K562 (cell line): ENCODE measurements around the gene HP. TPM values are rescaled to one million over a fixed set of nuclear protein-coding genes. Genes with fewer than 3 reads are reported as not detected.

Experiments
- ATAC-seq: fragments of 200-7000 bp; cut with Tn5 transposase; 3 replicates; pipeline ENCODE4 v1.9.1; 2020; ENCODE audit warnings: moderate library complexity
- BruUV-seq: library from RNA; stranded (reverse); fragments of 400-500 nt; replicated peaks from 2 replicates; lab custom pipeline; 2021; lab: Mats Ljungman, UMichigan
- CTCF ChIA-PET: fragments of 300-600 bp; formaldehyde crosslinking; extraction: SDS; loops from one replicate; lab custom pipeline; 2021; ENCODE audit warnings: low intra/inter-chr PET ratio; lab: Yijun Ruan, JAX
- POLR2A ChIA-PET: fragments of 300-600, 350-650 bp; sonication (Branson Sonifier 250); formaldehyde crosslinking; extraction: SDS; loops from one replicate; lab custom pipeline; 2021; ENCODE audit warnings: antibody characterized with exemption, inconsistent platforms; lab: Yijun Ruan, JAX
- DNase-seq, 4 experiments: peaks; one replicate each; pipeline versions ENCODE4 v3.0.0 to v3.0.0-alpha.2; 2011 to 2018; ENCODE audit warnings: low spot score in 3 of 4, mixed read lengths in 3 of 4; ENCODE audit errors: extremely low read depth in 1 of 4
- FAIRE-seq: peaks from 2 replicates; lab custom pipeline; 2011; peaks lifted over from hg19 to GRCh38; lab: Jason Lieb, UNC
- H2AFZ ChIP-seq: 2 replicates; pipeline ENCODE4 v1.6.0; 2011; ENCODE audit warnings: low read depth, low read length, control low read depth, inconsistent platforms
- H3K27ac ChIP-seq: fragments of 200-600 bp; 3 replicates; pipeline ENCODE4 v1.8.0; 2011; ENCODE audit warnings: low read depth, mild to moderate bottlenecking, control low read depth, inconsistent platforms, low read length, moderate library complexity, mixed read lengths; ENCODE audit errors: extremely low read depth
- H3K27me3 ChIP-seq, 2 experiments: fragments of 300-600 bp in 1 of 2; 2 replicates in 1 of 2; 3 replicates in 1 of 2; pipeline versions ENCODE4 v1.6.0 to v1.8.0; 2011; ENCODE audit warnings: inconsistent platforms in 2 of 2, low read length in 2 of 2, mild to moderate bottlenecking in 1 of 2, mixed read lengths in 1 of 2, moderate library complexity in 1 of 2; ENCODE audit not compliant: control insufficient read depth in 2 of 2, insufficient read depth in 2 of 2
- H3K36me3 ChIP-seq: fragments of 300-600 bp; 3 replicates; pipeline ENCODE4 v1.8.0; 2011; ENCODE audit warnings: mild to moderate bottlenecking, low read length, inconsistent platforms; ENCODE audit not compliant: control insufficient read depth, insufficient read depth
- H3K4me1 ChIP-seq, 2 experiments: fragments of 200-600 bp in 1 of 2; replicated peaks in 1 of 2; 2 replicates in 1 of 2; 3 replicates in 1 of 2; pipeline versions ENCODE4 v1.5.1 to v1.8.0; 2011; ENCODE audit warnings: inconsistent platforms in 2 of 2, low read length in 2 of 2, mild to moderate bottlenecking in 1 of 2, mixed read lengths in 1 of 2, moderate library complexity in 1 of 2; ENCODE audit not compliant: control insufficient read depth in 2 of 2, insufficient read depth in 2 of 2
- H3K4me2 ChIP-seq: 2 replicates; pipeline ENCODE4 v1.6.1; 2011; ENCODE audit warnings: low read length, control low read depth, inconsistent platforms, mixed read lengths; ENCODE audit not compliant: insufficient read depth
- H3K4me3 ChIP-seq: fragments of 200-600 bp; sonication (generic), shearing (Covaris generic); 2 replicates; pipeline ENCODE4 v1.5.1; 2016; ENCODE audit warnings: control low read depth, inconsistent platforms
- H3K79me2 ChIP-seq: fragments of 200-600 bp; 3 replicates; pipeline ENCODE4 v1.8.0; 2011; ENCODE audit warnings: low read length, inconsistent platforms; ENCODE audit not compliant: control insufficient read depth, insufficient read depth
- H3K9ac ChIP-seq, 2 experiments: 2 replicates each; pipeline versions ENCODE4 v1.6.0 to v1.6.1; 2011; ENCODE audit warnings: low read depth in 2 of 2, low read length in 2 of 2, control low read depth in 1 of 2, inconsistent platforms in 1 of 2, mild to moderate bottlenecking in 1 of 2, mixed read lengths in 1 of 2; ENCODE audit not compliant: insufficient read depth in 1 of 2
- H3K9me1 ChIP-seq: one replicate; pipeline ENCODE4 v1.6.0; 2011; ENCODE audit warnings: inconsistent platforms, mild to moderate bottlenecking, low read length, moderate library complexity; ENCODE audit not compliant: control insufficient read depth, insufficient read depth
- H3K9me3 ChIP-seq: replicated peaks from 2 replicates; pipeline ENCODE4 v1.5.1; 2011; ENCODE audit warnings: low read depth, low read length, inconsistent platforms; ENCODE audit not compliant: control insufficient read depth, insufficient read depth
- H4K20me1 ChIP-seq: replicated peaks from 2 replicates; pipeline ENCODE4 v1.6.1; 2011; ENCODE audit warnings: low read length, inconsistent platforms, mixed read lengths; ENCODE audit not compliant: control insufficient read depth, insufficient read depth
- CBX2 ChIP-seq: fragments of 200-600 bp; sonication (generic); IDR thresholded peaks from one replicate; pipeline ENCODE4 v1.6.1; 2012; ENCODE audit warnings: mild to moderate bottlenecking, low read length, inconsistent platforms; ENCODE audit not compliant: insufficient read depth, poor library complexity, severe bottlenecking
- EP400 ChIP-seq: fragments of 450-650 bp; IDR thresholded peaks from 2 replicates; pipeline ENCODE4 v1.6.1; 2017; ENCODE audit warnings: antibody characterized with exemption, mild to moderate bottlenecking, moderate library complexity
- KDM2B ChIP-seq: fragments of 250-450 bp; sonication (Bioruptor Pico); IDR thresholded peaks from 2 replicates; pipeline ENCODE4 v1.8.0; 2021; ENCODE audit warnings: mild to moderate bottlenecking, moderate library complexity
- MTA3 ChIP-seq: fragments of 450-650 bp; formaldehyde crosslinking; IDR thresholded peaks from 2 replicates; pipeline ENCODE4 v1.6.1; 2017; ENCODE audit warnings: mild to moderate bottlenecking, borderline replicate concordance
- RCOR1 ChIP-seq, 2 experiments: IDR thresholded peaks; 2 replicates each; pipeline ENCODE4 v1.6.1; 2012; ENCODE audit warnings: low read depth in 2 of 2, low read length in 2 of 2, borderline replicate concordance in 1 of 2, improper control_type of control experiment in 1 of 2
- RHOXF2B ChIP-seq: fragments of 250-450 bp; sonication (Bioruptor Pico); conservative IDR thresholded peaks from 2 replicates; pipeline ENCODE4 v1.5.1; 2021
- SMAD4 ChIP-seq: fragments of 250-450 bp; sonication (Bioruptor Pico); conservative IDR thresholded peaks from 2 replicates; pipeline ENCODE4 v1.8.0; 2021; ENCODE audit warnings: inconsistent platforms, mild to moderate bottlenecking, moderate library complexity
- TOE1 ChIP-seq, 2 experiments: fragments of 450-650 bp in 1 of 2; sonication (generic) in 1 of 2; formaldehyde crosslinking in 1 of 2; IDR thresholded peaks; 2 replicates each; pipeline versions ENCODE4 v1.7.1 to v1.8.0; 2016 to 2022; ENCODE audit warnings: borderline replicate concordance in 2 of 2, mild to moderate bottlenecking in 2 of 2, antibody characterized with exemption in 1 of 2, inconsistent platforms in 1 of 2, low read depth in 1 of 2, missing genetic modification reagents in 1 of 2, moderate library complexity in 1 of 2
- ZNF41 ChIP-seq: fragments of 250-450 bp; sonication (Bioruptor Pico); conservative IDR thresholded peaks from 2 replicates; pipeline ENCODE4 v1.4.0; 2020; ENCODE audit warnings: mild to moderate bottlenecking
- ZNF717 ChIP-seq: fragments of 250-450 bp; sonication (Bioruptor Pico); IDR thresholded peaks from 2 replicates; pipeline ENCODE4 v1.5.0; 2021
- ZNF76 ChIP-seq: fragments of 250-450 bp; sonication (Bioruptor Pico); IDR thresholded peaks from 2 replicates; pipeline ENCODE4 v1.4.0; 2020; ENCODE audit warnings: mild to moderate bottlenecking, moderate library complexity, borderline replicate concordance
- WGBS: fragments of 100-300 bp; shearing (Covaris generic); methylation state at CpG from one replicate; pipeline ENCODE4 v1.1.6; 2016; ENCODE audit warnings: low coverage, mixed read lengths; ENCODE audit not compliant: insufficient coverage; ENCODE audit errors: missing lambda C conversion rate; 5-methylcytosine and 5-hydroxymethylcytosine counted together
- in situ Hi-C: fragments of 300-500 bp; cut with MboI; formaldehyde crosslinking; loops from 4 replicates; pipeline ENCODE4 v1.15.0; 2018; ENCODE audit warnings: inconsistent platforms, mixed read lengths
- intact Hi-C: fragments of 100-400 bp; cut with micrococcal nuclease; formaldehyde crosslinking; loops from 2 replicates; pipeline ENCODE4 v1.14.2; 2022
- polyA plus RNA-seq, 8 experiments: library from polyadenylated mRNA; depleted of rRNA in 4 of 8; stranded (reverse) in 5 of 8; unstranded in 3 of 8; fragments of >200 nt; fragmentation: Nextera tagmentation in 2 of 8; fragmentation: Illumina TruSeq in 1 of 8; extraction: Ambion mirVana in 2 of 8; extraction: Trizol in 1 of 8; gene quantifications; 2 replicates each; pipeline versions ENCODE4 v1.2.1 to v1.2.3, GENCODE V29; 2011 to 2014; ENCODE audit warnings: inconsistent platforms in 1 of 8, missing spikeins in 1 of 8
- total RNA-seq, 7 experiments: library from RNA; depleted of rRNA in 6 of 7; stranded (reverse); fragments of >200 nt in 6 of 7; fragmentation: Illumina TruSeq in 2 of 7; extraction: Trizol in 2 of 7; gene quantifications; 2 replicates each; pipeline versions ENCODE4 v1.2.1 to v1.2.3, GENCODE V29; 2011 to 2021; ENCODE audit warnings: low replicate concordance in 1 of 7
- TF ChIP-seq, protein P1 (sequence below): fragments of 450-650 bp; IDR thresholded peaks from 2 replicates; pipeline ENCODE4 v1.7.0; 2016; ENCODE audit warnings: borderline replicate concordance
- TF ChIP-seq, protein P2 (sequence below): fragments of 450-650 bp; IDR thresholded peaks from 2 replicates; pipeline ENCODE4 v1.6.1; 2016; ENCODE audit warnings: missing biosample characterization, missing genetic modification characterization

HP gene
- total and polyA plus RNA-seq, 9 of the 15 experiments (the other 6 are each of a cell fraction or from before 2014, with no cell fraction given): 0.04 to 8.7 TPM; not detected in 7

DNA sequence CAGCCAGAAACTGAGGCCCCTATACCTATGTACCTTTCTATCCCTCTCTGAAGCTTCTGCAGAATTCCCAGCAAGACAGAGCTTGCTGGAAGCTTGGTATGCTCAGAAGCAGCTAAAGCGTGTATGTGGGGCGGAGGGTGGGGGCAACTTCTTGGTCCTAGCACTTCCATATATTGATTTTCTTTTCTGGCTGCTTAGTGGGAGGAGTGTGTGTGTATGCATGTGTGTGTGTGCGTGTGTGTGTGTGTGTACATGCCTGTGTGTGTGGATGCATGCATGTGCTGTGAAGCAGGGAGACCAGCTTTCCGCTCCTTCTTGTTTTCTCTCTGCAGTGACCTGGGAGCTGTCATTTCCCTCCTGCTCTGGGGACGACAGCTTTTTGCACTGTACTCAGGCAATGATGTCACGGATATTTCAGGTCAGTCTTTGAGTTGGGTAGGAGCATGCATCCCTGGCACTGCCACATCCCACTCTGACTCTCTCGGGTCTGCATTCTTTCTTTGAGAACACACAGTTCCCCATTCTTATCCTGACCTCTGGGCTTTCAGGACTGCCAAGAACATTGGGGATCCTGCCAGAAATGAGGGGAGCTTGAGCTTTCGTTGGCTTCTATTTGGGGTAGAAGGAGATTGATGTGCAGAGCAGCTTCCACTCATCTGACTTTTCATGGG, 19.4 kb downstream of the HP start:
- Histone ChIP-seq H3K4me3 (no peak overlapping the region), H3K27me3 (no peaks in the 10 kb centered on the region), H4K20me1 (no peaks in the 10 kb centered on the region), H3K4me2 (no peak overlapping the region), H3K36me3 (no peaks in the 10 kb centered on the region), H3K9me1 (no peaks in the 10 kb centered on the region), H3K9ac (no peak overlapping the region), H3K79me2 (no peaks in the 10 kb centered on the region), H3K27ac (no peak overlapping the region), H3K9me3 (peaks cover 12% of the 10 kb centered on the region), H3K4me1 (peaks cover 0 to 11% of the 10 kb centered on the region in 2 experiments; a peak in 2 of 5 replicates), H2AFZ (no peak overlapping the region)
- DNase-seq: no peak
- intact Hi-C loops (no loop called here), in situ Hi-C loops (no loop called here)
- no peak for ATAC-seq
- POLR2A ChIA-PET: interaction anchor here (1.5 to 1.8 kb wide), 3 partner anchors 10 to 38 kb away, joined by 4 to 13 read pairs (median 5); partner anchors contain the start of genes DHX38 and TXNL4B
- CTCF ChIA-PET: no interaction called here
- WGBS: 80% methylated on average over 7 of the region's 8 CpGs
- no peak for FAIRE-seq
- no TSS peak for BruUV-seq
- TF ChIP-seq ZNF76 (CRISPR knock-in tag): no peak
- no peak for TF ChIP-seq TOE1 (IDR thresholded peaks at IDR 0.05; ENCODE audit: borderline replicate concordance)
- no peak for TF ChIP-seq TOE1 (CRISPR knock-in tag; IDR thresholded peaks at IDR 0.05; ENCODE audit: borderline replicate concordance, low read depth)
- TF ChIP-seq, protein P1, sequence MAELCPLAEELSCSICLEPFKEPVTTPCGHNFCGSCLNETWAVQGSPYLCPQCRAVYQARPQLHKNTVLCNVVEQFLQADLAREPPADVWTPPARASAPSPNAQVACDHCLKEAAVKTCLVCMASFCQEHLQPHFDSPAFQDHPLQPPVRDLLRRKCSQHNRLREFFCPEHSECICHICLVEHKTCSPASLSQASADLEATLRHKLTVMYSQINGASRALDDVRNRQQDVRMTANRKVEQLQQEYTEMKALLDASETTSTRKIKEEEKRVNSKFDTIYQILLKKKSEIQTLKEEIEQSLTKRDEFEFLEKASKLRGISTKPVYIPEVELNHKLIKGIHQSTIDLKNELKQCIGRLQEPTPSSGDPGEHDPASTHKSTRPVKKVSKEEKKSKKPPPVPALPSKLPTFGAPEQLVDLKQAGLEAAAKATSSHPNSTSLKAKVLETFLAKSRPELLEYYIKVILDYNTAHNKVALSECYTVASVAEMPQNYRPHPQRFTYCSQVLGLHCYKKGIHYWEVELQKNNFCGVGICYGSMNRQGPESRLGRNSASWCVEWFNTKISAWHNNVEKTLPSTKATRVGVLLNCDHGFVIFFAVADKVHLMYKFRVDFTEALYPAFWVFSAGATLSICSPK: no peak
- no peak for TF ChIP-seq EP400
- TF ChIP-seq SMAD4 (CRISPR knock-in tag): no peak
- no peak for TF ChIP-seq KDM2B
- no peak for TF ChIP-seq MTA3
- no peak for TF ChIP-seq ZNF41 (CRISPR knock-in tag)
- TF ChIP-seq RHOXF2B (CRISPR knock-in tag): no peak
- TF ChIP-seq, protein P2, sequence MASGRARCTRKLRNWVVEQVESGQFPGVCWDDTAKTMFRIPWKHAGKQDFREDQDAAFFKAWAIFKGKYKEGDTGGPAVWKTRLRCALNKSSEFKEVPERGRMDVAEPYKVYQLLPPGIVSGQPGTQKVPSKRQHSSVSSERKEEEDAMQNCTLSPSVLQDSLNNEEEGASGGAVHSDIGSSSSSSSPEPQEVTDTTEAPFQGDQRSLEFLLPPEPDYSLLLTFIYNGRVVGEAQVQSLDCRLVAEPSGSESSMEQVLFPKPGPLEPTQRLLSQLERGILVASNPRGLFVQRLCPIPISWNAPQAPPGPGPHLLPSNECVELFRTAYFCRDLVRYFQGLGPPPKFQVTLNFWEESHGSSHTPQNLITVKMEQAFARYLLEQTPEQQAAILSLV (tag): no peak
- TF ChIP-seq ZNF717: no peak
- TF ChIP-seq CBX2: no peak
- no peak for TF ChIP-seq RCOR1 (IDR thresholded peaks at IDR 0.05; ENCODE audit: borderline replicate concordance in 1 of 2, low read depth in 2 of 2, low read length in 2 of 2)
